WI38 (cell line): ENCODE results near the gene SAP30BP.

Source experiments
- H3K4me3 ChIP-seq: 2 replicates; pipeline ENCODE4 v1.5.1; 2011; ENCODE audit warnings: low read depth, mild to moderate bottlenecking, control low read depth, low read length
- CTCF ChIP-seq: IDR thresholded peaks from 2 replicates; pipeline ENCODE4 v1.5.1; 2012; ENCODE audit warnings: low read depth, mild to moderate bottlenecking, control low read depth, low read length

The SAP30BP gene

DNA sequence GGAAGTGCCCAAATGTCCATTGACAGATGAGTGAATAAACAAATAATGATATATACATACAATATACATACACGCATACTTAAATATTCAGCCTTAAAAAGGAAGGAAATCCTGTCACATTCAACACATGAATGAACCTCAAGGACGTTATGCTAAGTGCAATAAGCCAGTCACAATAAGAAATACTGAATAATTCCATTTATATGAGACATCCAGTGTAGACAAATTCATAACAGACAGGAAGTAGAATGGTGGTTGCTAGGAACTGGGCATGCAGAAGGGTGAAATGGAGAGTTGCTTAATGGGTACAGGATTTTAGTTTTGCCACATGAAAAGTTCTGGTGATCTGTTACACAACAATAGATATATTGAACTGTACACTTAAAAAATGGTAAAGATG lies 45.3 kb downstream of the SAP30BP start:
- TF ChIP-seq CTCF: no peak

GRCh38 chr17:75719732-75720131 lies 52.6 kb downstream of the SAP30BP start:
- TF ChIP-seq CTCF: no peak
- H3K4me3 ChIP-seq: no peak overlapping the region

More for the DNA sequence above, 45.3 kb downstream of the SAP30BP start:
- no peak overlapping the region for H3K4me3 ChIP-seq

GRCh38 chr17:75720656-75721462 lies 53.7 kb downstream of the SAP30BP start, which contains the start of gene ITGB4:
TSS of gene ITGB4 (plus strand) at chr17:75721459. CDS start at chr17:75724704, 3,245 bp downstream.
- TF ChIP-seq CTCF: no peak
- H3K4me3 ChIP-seq: no peak within 1 kb of the TSS

DNA sequence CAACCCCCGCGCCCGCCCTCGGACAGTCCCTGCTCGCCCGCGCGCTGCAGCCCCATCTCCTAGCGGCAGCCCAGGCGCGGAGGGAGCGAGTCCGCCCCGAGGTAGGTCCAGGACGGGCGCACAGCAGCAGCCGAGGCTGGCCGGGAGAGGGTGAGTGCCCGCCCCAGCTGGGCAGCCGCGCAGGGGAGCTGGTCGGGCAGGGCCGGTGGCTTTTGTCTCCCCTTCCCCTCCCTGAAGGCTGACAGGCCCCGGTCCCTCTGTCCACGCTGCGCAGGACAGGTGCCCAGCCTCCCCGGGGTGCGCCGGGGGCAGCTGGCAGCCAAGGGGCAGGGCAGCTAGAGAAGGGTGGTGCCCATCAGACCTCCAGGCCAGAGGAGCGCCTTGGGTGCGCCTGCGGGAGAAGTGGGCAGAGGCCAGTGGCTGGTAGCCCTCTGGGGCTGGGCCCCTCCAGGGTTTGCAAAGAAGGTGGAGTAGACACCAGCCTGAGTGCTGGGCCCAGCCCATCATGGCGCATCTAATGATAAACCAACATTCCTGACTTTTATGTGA lies 54.4 kb downstream of the SAP30BP start:
- no peak overlapping the region for H3K4me3 ChIP-seq
- no peak for TF ChIP-seq CTCF

- no peak for TF ChIP-seq CTCF
- H3K4me3 ChIP-seq: no peak overlapping the region
These were observed 54.9 kb downstream of the SAP30BP start for GRCh38 chr17:75722076-75722475.

GRCh38 chr17:75722542-75723095 lies 55.5 kb downstream of the SAP30BP start:
- TF ChIP-seq CTCF: no peak
- H3K4me3 ChIP-seq: no peak overlapping the region

DNA sequence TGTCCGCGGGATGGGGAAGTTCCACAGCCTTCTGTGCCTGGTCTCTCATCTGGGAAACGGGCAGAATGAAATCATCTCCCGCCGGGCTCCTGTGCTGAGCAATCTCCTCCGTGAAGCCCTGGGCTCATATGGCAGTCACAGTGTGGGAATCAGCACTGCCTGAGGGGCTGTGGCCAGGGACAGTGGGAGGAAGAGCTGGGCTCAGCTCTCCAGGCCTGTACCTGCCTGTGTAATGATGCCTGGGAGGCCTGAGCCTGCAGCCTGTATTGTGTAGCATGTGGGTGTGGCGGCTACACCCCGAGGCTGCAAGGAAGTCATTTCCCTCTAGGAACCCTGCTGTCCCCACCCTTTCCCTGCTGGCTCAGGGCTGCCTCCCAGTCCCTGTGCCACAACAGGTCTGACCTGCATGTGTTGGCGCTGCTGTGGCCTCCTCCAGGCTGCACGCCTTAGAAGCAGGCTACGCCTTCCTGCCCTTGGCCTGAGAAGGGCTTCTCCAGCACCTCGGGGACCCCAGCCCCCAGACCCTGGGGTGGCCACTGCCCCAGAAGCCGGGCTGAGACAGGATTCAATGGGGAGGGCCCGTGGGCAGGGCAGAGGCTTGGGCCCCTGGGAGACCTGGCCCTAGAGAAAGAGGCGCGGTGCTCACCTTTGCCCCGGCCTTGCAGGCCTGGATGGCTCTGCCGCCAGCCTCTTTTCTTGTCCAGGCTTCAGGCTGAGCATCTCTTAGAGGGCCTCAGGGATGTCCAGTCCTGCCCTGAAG lies 56.2 kb downstream of the SAP30BP start:
- H3K4me3 ChIP-seq: no peak overlapping the region
- no peak for TF ChIP-seq CTCF
